Astrocyte (in vitro differentiated cells and primary cell): ENCODE measurements around the gene CORIN. TPM values are rescaled to one million over a fixed set of nuclear protein-coding genes. Genes with fewer than 3 reads are reported as not detected.

Experiments
- DNase-seq: peaks from one replicate; pipeline ENCODE4 v3.0.0-alpha.2; 2010; ENCODE audit warnings: low read depth
- FAIRE-seq: peaks from 2 replicates; lab custom pipeline; 2011; peaks lifted over from hg19 to GRCh38; lab: Jason Lieb, UNC
- H2AFZ ChIP-seq: 2 replicates; pipeline ENCODE4 v1.6.0; 2012; ENCODE audit warnings: low read depth, low read length, inconsistent platforms
- H3K27ac ChIP-seq: 2 replicates; pipeline ENCODE4 v1.5.1; 2011; ENCODE audit warnings: low read depth, low read length, inconsistent platforms
- H3K27me3 ChIP-seq: 2 replicates; pipeline ENCODE4 v1.6.0; 2011; ENCODE audit warnings: low read length, inconsistent platforms; ENCODE audit not compliant: insufficient read depth
- H3K36me3 ChIP-seq: 2 replicates; pipeline ENCODE4 v1.5.1; 2011; ENCODE audit warnings: low read length, inconsistent platforms; ENCODE audit not compliant: insufficient read depth
- H3K4me1 ChIP-seq: 2 replicates; pipeline ENCODE4 v1.5.1; 2011; ENCODE audit warnings: low read length, inconsistent platforms; ENCODE audit not compliant: insufficient read depth
- H3K4me2 ChIP-seq: 2 replicates; pipeline ENCODE4 v1.6.0; 2012; ENCODE audit warnings: low read length, inconsistent platforms
- H3K4me3 ChIP-seq: 2 replicates; pipeline ENCODE4 v1.5.1; 2011; ENCODE audit warnings: low read depth, mild to moderate bottlenecking, low read length, inconsistent platforms; ENCODE audit not compliant: insufficient read depth
- H3K79me2 ChIP-seq: 2 replicates; pipeline ENCODE4 v1.6.0; 2012; ENCODE audit warnings: mild to moderate bottlenecking, low read length, inconsistent platforms; ENCODE audit not compliant: insufficient read depth
- H3K9ac ChIP-seq: 2 replicates; pipeline ENCODE4 v1.6.0; 2012; ENCODE audit warnings: mild to moderate bottlenecking, low read length, inconsistent platforms
- H3K9me3 ChIP-seq: 2 replicates; pipeline ENCODE4 v1.5.1; 2012; ENCODE audit warnings: low read depth, mild to moderate bottlenecking, low read length, inconsistent platforms; ENCODE audit not compliant: insufficient read depth
- H4K20me1 ChIP-seq: 2 replicates; pipeline ENCODE4 v1.6.0; 2012; ENCODE audit warnings: low read length, inconsistent platforms; ENCODE audit not compliant: insufficient read depth
- H3K27ac Mint-ChIP-seq: one replicate; pipeline ENCODE4 v1.8.0; 2021; ENCODE audit warnings: mild to moderate bottlenecking, mixed read lengths; ENCODE audit not compliant: unreplicated experiment
- H3K27me3 Mint-ChIP-seq: one replicate; pipeline ENCODE4 v1.8.0; 2021; ENCODE audit warnings: low read depth, mixed read lengths; ENCODE audit not compliant: unreplicated experiment
- H3K36me3 Mint-ChIP-seq: one replicate; pipeline ENCODE4 v1.8.0; 2021; ENCODE audit warnings: low read depth, mixed read lengths; ENCODE audit not compliant: unreplicated experiment
- H3K4me1 Mint-ChIP-seq: one replicate; pipeline ENCODE4 v1.8.0; 2021; ENCODE audit warnings: low read depth, mixed read lengths; ENCODE audit not compliant: unreplicated experiment
- H3K4me3 Mint-ChIP-seq: one replicate; pipeline ENCODE4 v1.8.0; 2021; ENCODE audit warnings: mild to moderate bottlenecking, moderate library complexity, mixed read lengths; ENCODE audit not compliant: unreplicated experiment
- H3K9me3 Mint-ChIP-seq: one replicate; pipeline ENCODE4 v1.8.0; 2021; ENCODE audit warnings: mild to moderate bottlenecking, mixed read lengths; ENCODE audit not compliant: unreplicated experiment
- EZH2 ChIP-seq: IDR thresholded peaks from 2 replicates; pipeline ENCODE4 v1.6.1; 2012; ENCODE audit warnings: mild to moderate bottlenecking, low read length, inconsistent platforms; ENCODE audit not compliant: insufficient read depth
- total RNA-seq: library from RNA; stranded (reverse); gene quantifications from 2 replicates; pipeline ENCODE4 v1.2.1, GENCODE V29; 2021
- TF ChIP-seq, protein P1 (sequence below): IDR thresholded peaks from 2 replicates; pipeline ENCODE4 v1.5.1; 2011; ENCODE audit warnings: low read depth, mild to moderate bottlenecking, inconsistent platforms, low read length, moderate library complexity; ENCODE audit not compliant: insufficient read depth

The CORIN gene
- total RNA-seq, 1 donor from 2014 or later: 0.20 TPM

DNA sequence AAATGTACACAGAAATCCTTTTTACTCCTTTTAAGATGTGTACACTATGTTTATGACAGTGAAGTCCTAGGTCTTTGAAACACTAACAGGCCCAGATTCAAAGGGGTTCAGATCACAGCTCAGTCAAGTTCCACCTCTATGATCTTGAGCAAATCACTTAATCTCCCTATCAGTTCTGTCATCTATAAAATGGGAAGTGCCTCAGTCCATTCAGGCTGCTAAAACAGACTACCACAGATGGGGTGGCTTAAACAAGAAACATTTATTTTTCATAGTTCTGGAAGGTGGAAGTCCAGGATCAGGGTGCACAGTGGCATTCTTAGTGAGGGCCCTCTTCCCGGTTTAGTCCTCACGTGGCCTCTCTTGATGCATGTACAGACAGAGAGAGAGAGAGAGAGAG is 117.1 kb downstream of the CORIN start:
- no peak for DNase-seq
- H3K9me3 Mint-ChIP-seq: no peaks in the 10 kb centered on the region
- no peak for FAIRE-seq

DNA sequence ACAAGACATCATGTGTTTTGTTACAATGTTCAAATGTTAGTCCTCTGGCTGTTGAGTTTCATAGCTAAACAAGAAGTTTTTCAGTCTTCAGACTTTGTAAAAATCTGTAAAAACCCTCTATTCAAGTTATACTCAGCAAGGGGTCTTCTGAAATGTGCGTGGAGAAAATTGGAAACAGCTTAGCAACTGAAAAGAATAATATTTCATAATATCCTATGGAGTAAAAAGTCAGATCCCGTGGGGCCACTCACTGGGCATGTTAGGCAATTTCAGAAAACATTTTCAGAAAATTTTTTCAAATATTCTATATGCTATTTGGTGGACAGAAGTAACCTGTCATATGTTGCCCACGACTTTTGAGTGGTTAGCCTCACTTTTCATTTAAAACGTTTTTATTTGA is 118.3 kb downstream of the CORIN start:
- no peak for FAIRE-seq
- no peak overlapping the region for H3K4me2 ChIP-seq

More for the DNA sequence above, 117.1 kb downstream of the CORIN start:
- Mint-ChIP-seq H3K27ac (no peak overlapping the region), H3K4me3 (no peak overlapping the region), H3K4me1 (peaks cover 4% of the 10 kb centered on the region), H3K36me3 (no peaks in the 10 kb centered on the region), H3K27me3 (no peaks in the 10 kb centered on the region)
- Histone ChIP-seq H2AFZ (no peak overlapping the region), H3K79me2 (no peaks in the 10 kb centered on the region), H3K4me3 (no peak overlapping the region), H3K36me3 (no peaks in the 10 kb centered on the region), H3K4me1 (no peaks in the 10 kb centered on the region), H3K9ac (no peak overlapping the region), H3K27me3 (peaks cover 2% of the 10 kb centered on the region), H3K9me3 (no peaks in the 10 kb centered on the region), H3K27ac (no peak overlapping the region), H4K20me1 (no peaks in the 10 kb centered on the region), H3K4me2 (no peak overlapping the region)
- no peak for TF ChIP-seq EZH2
- TF ChIP-seq, protein P1, sequence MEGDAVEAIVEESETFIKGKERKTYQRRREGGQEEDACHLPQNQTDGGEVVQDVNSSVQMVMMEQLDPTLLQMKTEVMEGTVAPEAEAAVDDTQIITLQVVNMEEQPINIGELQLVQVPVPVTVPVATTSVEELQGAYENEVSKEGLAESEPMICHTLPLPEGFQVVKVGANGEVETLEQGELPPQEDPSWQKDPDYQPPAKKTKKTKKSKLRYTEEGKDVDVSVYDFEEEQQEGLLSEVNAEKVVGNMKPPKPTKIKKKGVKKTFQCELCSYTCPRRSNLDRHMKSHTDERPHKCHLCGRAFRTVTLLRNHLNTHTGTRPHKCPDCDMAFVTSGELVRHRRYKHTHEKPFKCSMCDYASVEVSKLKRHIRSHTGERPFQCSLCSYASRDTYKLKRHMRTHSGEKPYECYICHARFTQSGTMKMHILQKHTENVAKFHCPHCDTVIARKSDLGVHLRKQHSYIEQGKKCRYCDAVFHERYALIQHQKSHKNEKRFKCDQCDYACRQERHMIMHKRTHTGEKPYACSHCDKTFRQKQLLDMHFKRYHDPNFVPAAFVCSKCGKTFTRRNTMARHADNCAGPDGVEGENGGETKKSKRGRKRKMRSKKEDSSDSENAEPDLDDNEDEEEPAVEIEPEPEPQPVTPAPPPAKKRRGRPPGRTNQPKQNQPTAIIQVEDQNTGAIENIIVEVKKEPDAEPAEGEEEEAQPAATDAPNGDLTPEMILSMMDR: no peak

DNA sequence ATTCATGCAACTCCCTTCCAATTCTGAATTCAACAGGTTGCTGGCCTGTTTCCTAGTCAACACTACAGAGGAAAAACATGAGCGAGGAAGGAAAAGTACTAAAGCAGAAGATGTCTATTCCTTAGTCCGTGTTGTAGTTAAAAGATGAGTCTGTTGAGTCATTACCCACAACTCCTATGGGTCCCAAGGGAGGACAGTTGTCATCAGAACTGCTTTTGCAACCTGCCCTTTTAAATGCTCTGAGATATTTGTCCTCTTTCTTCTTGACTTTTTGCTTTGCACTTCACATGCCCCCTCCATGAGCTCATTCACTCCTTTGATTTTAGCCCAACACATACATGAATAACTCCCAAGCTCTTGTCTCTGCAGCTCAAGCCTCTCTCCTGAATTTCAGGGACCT is 119.2 kb downstream of the CORIN start:
- H2AFZ ChIP-seq: no peak overlapping the region
- peaks cover 4% of the 10 kb centered on the region for H3K4me1 Mint-ChIP-seq
- H3K9me3 Mint-ChIP-seq: no peaks in the 10 kb centered on the region
- H3K4me2 ChIP-seq: no peak overlapping the region
- DNase-seq: no peak
- no peaks in the 10 kb centered on the region for H3K9me3 ChIP-seq
- H3K79me2 ChIP-seq: no peaks in the 10 kb centered on the region
- no peak for FAIRE-seq
- TF ChIP-seq EZH2: no peak
- TF ChIP-seq, protein P1: no peak
- H3K9ac ChIP-seq: no peak overlapping the region
- H3K36me3 Mint-ChIP-seq: no peaks in the 10 kb centered on the region
- H3K27me3 Mint-ChIP-seq: no peaks in the 10 kb centered on the region
- peaks cover 2% of the 10 kb centered on the region for H3K27me3 ChIP-seq
- no peaks in the 10 kb centered on the region for H3K36me3 ChIP-seq
- H3K27ac Mint-ChIP-seq: no peak overlapping the region
- no peak overlapping the region for H3K4me3 ChIP-seq
- no peaks in the 10 kb centered on the region for H3K4me1 ChIP-seq
- no peak overlapping the region for H3K27ac ChIP-seq
- H4K20me1 ChIP-seq: no peaks in the 10 kb centered on the region
- H3K4me3 Mint-ChIP-seq: no peak overlapping the region

More for the DNA sequence above, 118.3 kb downstream of the CORIN start:
- TF ChIP-seq EZH2: no peak
- TF ChIP-seq, protein P1: no peak
- H3K27me3 ChIP-seq: peaks cover 2% of the 10 kb centered on the region
- no peak for DNase-seq
- no peaks in the 10 kb centered on the region for H3K36me3 Mint-ChIP-seq
- H2AFZ ChIP-seq: no peak overlapping the region
- H3K27ac Mint-ChIP-seq: no peak overlapping the region
- peaks cover 4% of the 10 kb centered on the region for H3K4me1 Mint-ChIP-seq
- H3K9me3 ChIP-seq: no peaks in the 10 kb centered on the region
- H3K27me3 Mint-ChIP-seq: no peaks in the 10 kb centered on the region
- no peak overlapping the region for H3K9ac ChIP-seq
- H4K20me1 ChIP-seq: no peaks in the 10 kb centered on the region
- no peak overlapping the region for H3K4me3 ChIP-seq
- no peak overlapping the region for H3K4me3 Mint-ChIP-seq
- H3K4me1 ChIP-seq: no peaks in the 10 kb centered on the region
- no peaks in the 10 kb centered on the region for H3K36me3 ChIP-seq
- H3K79me2 ChIP-seq: no peaks in the 10 kb centered on the region
- no peaks in the 10 kb centered on the region for H3K9me3 Mint-ChIP-seq
- no peak overlapping the region for H3K27ac ChIP-seq
